ENCODE data around the gene ARHGAP10. TPM values are rescaled to one million over a fixed set of nuclear protein-coding genes. Genes with fewer than 3 reads are reported as not detected.
"Not testable (repeated sequence)": the region's sequence is repeated elsewhere in the genome, so short reads cannot be mapped to it uniquely, and the experiment has no call there.

Gene ARHGAP10
- total RNA-seq, 1 donor from 2014 or later: 4.6 TPM

- no peak for TF ChIP-seq CTCF (IDR thresholded peaks at IDR 0.05; ENCODE audit: unreplicated experiment)
- Mint-ChIP-seq H3K27me3 (ENCODE audit: unreplicated experiment) (peaks cover 4% of the 10 kb centered on the region), H3K27ac (ENCODE audit: unreplicated experiment) (no peak overlapping the region), H3K4me3 (ENCODE audit: unreplicated experiment) (no peak overlapping the region), H3K36me3 (ENCODE audit: low read depth, unreplicated experiment) (no peaks in the 10 kb centered on the region), H3K9me3 (ENCODE audit: unreplicated experiment) (no peaks in the 10 kb centered on the region), H3K4me1 (ENCODE audit: unreplicated experiment) (peaks cover 10% of the 10 kb centered on the region)
- DNase-seq (ENCODE audit: low spot score): no peak
Observed at GRCh38 chr4:147794787-147795413, 63.0 kb downstream of the ARHGAP10 start.

GRCh38 chr4:147799057-147799456, 67.2 kb downstream of the ARHGAP10 start:
- not testable (repeated sequence) for H3K36me3 Mint-ChIP-seq (ENCODE audit: low read depth, unreplicated experiment); H3K27me3 Mint-ChIP-seq (ENCODE audit: unreplicated experiment); H3K27ac Mint-ChIP-seq (ENCODE audit: unreplicated experiment); H3K4me3 Mint-ChIP-seq (ENCODE audit: unreplicated experiment); H3K9me3 Mint-ChIP-seq (ENCODE audit: unreplicated experiment); DNase-seq (ENCODE audit: low spot score)
- H3K4me1 Mint-ChIP-seq (ENCODE audit: unreplicated experiment): peaks cover 12% of the 10 kb centered on the region

GRCh38 chr4:147799986-147800555, 68.2 kb downstream of the ARHGAP10 start:
- Mint-ChIP-seq H3K9me3 (ENCODE audit: unreplicated experiment) (no peaks in the 10 kb centered on the region), H3K27ac (ENCODE audit: unreplicated experiment) (no peak overlapping the region)
- no peak for TF ChIP-seq CTCF (IDR thresholded peaks at IDR 0.05; ENCODE audit: unreplicated experiment)

GRCh38 chr4:147801820-147802219, 69.9 kb downstream of the ARHGAP10 start:
- peaks cover 4% of the 10 kb centered on the region for H3K27me3 Mint-ChIP-seq (ENCODE audit: unreplicated experiment)
- no peak overlapping the region for H3K27ac Mint-ChIP-seq (ENCODE audit: unreplicated experiment)
- no peaks in the 10 kb centered on the region for H3K36me3 Mint-ChIP-seq (ENCODE audit: low read depth, unreplicated experiment)
- H3K4me1 Mint-ChIP-seq (ENCODE audit: unreplicated experiment): peaks cover 12% of the 10 kb centered on the region
- H3K4me3 Mint-ChIP-seq (ENCODE audit: unreplicated experiment): no peak overlapping the region
- no peak for DNase-seq (ENCODE audit: low spot score)
- H3K9me3 Mint-ChIP-seq (ENCODE audit: unreplicated experiment): no peaks in the 10 kb centered on the region
- TF ChIP-seq CTCF (IDR thresholded peaks at IDR 0.05; ENCODE audit: unreplicated experiment): no peak

More at GRCh38 chr4:147799986-147800555, 68.2 kb downstream of the ARHGAP10 start:
- peaks cover 4% of the 10 kb centered on the region for H3K27me3 Mint-ChIP-seq (ENCODE audit: unreplicated experiment)
- peaks cover 12% of the 10 kb centered on the region for H3K4me1 Mint-ChIP-seq (ENCODE audit: unreplicated experiment)
- DNase-seq (ENCODE audit: low spot score): no peak
- H3K4me3 Mint-ChIP-seq (ENCODE audit: unreplicated experiment): no peak overlapping the region
- H3K36me3 Mint-ChIP-seq (ENCODE audit: low read depth, unreplicated experiment): no peaks in the 10 kb centered on the region

- Mint-ChIP-seq H3K4me1 (ENCODE audit: unreplicated experiment) (peaks cover 12% of the 10 kb centered on the region), H3K36me3 (ENCODE audit: low read depth, unreplicated experiment) (no peaks in the 10 kb centered on the region)
- no peak for DNase-seq (ENCODE audit: low spot score)
Observed at GRCh38 chr4:147802346-147802745, 70.5 kb downstream of the ARHGAP10 start.

More at GRCh38 chr4:147802346-147802745, 70.5 kb downstream of the ARHGAP10 start:
- Mint-ChIP-seq H3K4me3 (ENCODE audit: unreplicated experiment) (no peak overlapping the region), H3K27ac (ENCODE audit: unreplicated experiment) (no peak overlapping the region), H3K27me3 (ENCODE audit: unreplicated experiment) (peaks cover 4% of the 10 kb centered on the region), H3K9me3 (ENCODE audit: unreplicated experiment) (no peaks in the 10 kb centered on the region)
- no peak for TF ChIP-seq CTCF (IDR thresholded peaks at IDR 0.05; ENCODE audit: unreplicated experiment)

Measured in endothelial cell (in vitro differentiated cells).